Gastroesophageal sphincter (tissue), 4 donors: Measurements from ENCODE around the gene GJA10. TPM values are rescaled to one million over a fixed set of nuclear protein-coding genes. Genes with fewer than 3 reads are reported as not detected.
"Not testable (repeated sequence)": the region's sequence is repeated elsewhere in the genome, so short reads cannot be mapped to it uniquely, and the experiment has no call there.

ENCODE experiments used
- ATAC-seq: fragments of 150-250 bp; one replicate; pipeline ENCODE4 v1.9.1; 2016; ENCODE audit warnings: mild to moderate bottlenecking, moderate library complexity
- H3K27ac ChIP-seq, 4 donors: fragments of 200-600 bp; sonication (generic) in 3 of 4; 1 replicate in 3 of 4; 2 replicates in 1 of 4; pipeline ENCODE4 v1.5.1; 2016 to 2019
- H3K27me3 ChIP-seq: fragments of 200-600 bp; sonication (generic); one replicate; pipeline ENCODE4 v1.5.1; 2019
- H3K36me3 ChIP-seq, 2 donors: fragments of 200-600 bp; sonication (generic); one replicate each; pipeline ENCODE4 v1.5.1; 2019; ENCODE audit warnings: control low read depth in 1 of 2
- H3K4me1 ChIP-seq, 3 donors: fragments of 200-600 bp; sonication (generic); 1 replicate in 2 of 3; 2 replicates in 1 of 3; pipeline ENCODE4 v1.5.1; 2016 to 2019; ENCODE audit warnings: control low read depth in 2 of 3
- H3K4me3 ChIP-seq, 2 donors: fragments of 200-600 bp; sonication (generic); one replicate each; pipeline ENCODE4 v1.5.1; 2019; ENCODE audit warnings: mild to moderate bottlenecking in 1 of 2, moderate library complexity in 1 of 2
- H3K9me3 ChIP-seq, 3 donors: fragments of 200-600 bp; sonication (generic); one replicate each; pipeline ENCODE4 v1.5.1; 2017 to 2019; ENCODE audit warnings: control low read depth in 2 of 3
- CTCF ChIP-seq, 4 experiments: fragments of 200-600 bp in 2 of 4; fragments of 450-650 bp in 2 of 4; sonication (generic) in 1 of 4; IDR thresholded peaks; one replicate each; pipeline ENCODE4 v1.5.1; 2017 to 2019; ENCODE audit warnings: antibody characterized with exemption in 4 of 4, mild to moderate bottlenecking in 2 of 4, moderate library complexity in 2 of 4
- EP300 ChIP-seq: sonication (generic); formaldehyde crosslinking; IDR thresholded peaks from one replicate; pipeline ENCODE4 v1.6.1; 2017; ENCODE audit warnings: antibody characterized with exemption, mild to moderate bottlenecking
- POLR2A ChIP-seq, 2 donors: fragments of 450-650 bp; IDR thresholded peaks; one replicate each; pipeline ENCODE4 v1.6.1; 2017; ENCODE audit warnings: antibody characterized with exemption in 2 of 2, mild to moderate bottlenecking in 2 of 2, moderate library complexity in 1 of 2
- POLR2AphosphoS5 ChIP-seq: sonication (generic); formaldehyde crosslinking; IDR thresholded peaks from one replicate; pipeline ENCODE4 v1.6.1; 2017; ENCODE audit warnings: antibody characterized with exemption
- WGBS, 2 donors: methylation state at CpG; one replicate each; pipeline ENCODE4 v1.1.5; 2018; ENCODE audit warnings: low coverage in 1 of 2; 5-methylcytosine and 5-hydroxymethylcytosine counted together
- total RNA-seq, 4 donors: library from RNA; depleted of rRNA; stranded (reverse); fragments of >200 nt; gene quantifications; one replicate each; pipeline ENCODE4 v1.1.0, GENCODE V29; 2016

The GJA10 gene
- total RNA-seq, 4 donors from 2014 or later = not detected

- Histone ChIP-seq H3K27me3 (peaks cover 32% of the 10 kb centered on the region), H3K36me3 (no peaks in the 10 kb centered on the region), H3K4me1 (peaks cover 0 to 6% (median 0%) of the 10 kb centered on the region in 3 donors), H3K9me3 (no peaks in the 10 kb centered on the region), H3K4me3 (no peak overlapping the region), H3K27ac (no peak overlapping the region)
- WGBS, 2 donors = no CpG with 5 or more reads among the region's 44 CpGs
- no peak for ATAC-seq
- TF ChIP-seq CTCF (IDR thresholded peaks at IDR 0.05) = no peak
- TF ChIP-seq EP300 = no peak
- TF ChIP-seq POLR2AphosphoS5 = no peak
- TF ChIP-seq POLR2A (IDR thresholded peaks at IDR 0.05) = no peak
Observed at GRCh38 chr6:89886378-89887120, 7.7 kb upstream of the GJA10 start.

GRCh38 chr6:89887452-89888137 lies 6.7 kb upstream of the GJA10 start:
- Histone ChIP-seq H3K4me1 (peaks cover 0 to 6% (median 0%) of the 10 kb centered on the region in 3 donors), H3K27ac (no peak overlapping the region), H3K4me3 (no peak overlapping the region), H3K9me3 (no peaks in the 10 kb centered on the region), H3K27me3 (peaks cover 43% of the 10 kb centered on the region), H3K36me3 (no peaks in the 10 kb centered on the region)
- TF ChIP-seq EP300 = no peak
- TF ChIP-seq CTCF (IDR thresholded peaks at IDR 0.05) = no peak
- TF ChIP-seq POLR2A (IDR thresholded peaks at IDR 0.05) = no peak
- no peak for TF ChIP-seq POLR2AphosphoS5
- WGBS, 2 donors = 18 to 45% methylated on average over 4 to 15 of the region's 43 CpGs
- ATAC-seq = no peak

- Histone ChIP-seq H3K9me3 (no peaks in the 10 kb centered on the region), H3K27me3 (peaks cover 48% of the 10 kb centered on the region), H3K27ac (no peak overlapping the region), H3K4me3 (no peak overlapping the region), H3K36me3 (no peaks in the 10 kb centered on the region), H3K4me1 (peaks cover 0 to 6% (median 0%) of the 10 kb centered on the region in 3 donors)
- TF ChIP-seq EP300 (no peak), POLR2A (IDR thresholded peaks at IDR 0.05) (no peak), POLR2AphosphoS5 (no peak), CTCF (IDR thresholded peaks at IDR 0.05) (no peak)
- no peak for ATAC-seq
- 91% methylated on average over 6 of the region's 7 CpGs; no CpG with 5 or more reads in 1 of the 2 donors for WGBS, 2 donors
Observed at GRCh38 chr6:89888138-89888514, 6.1 kb upstream of the GJA10 start.

GRCh38 chr6:89888871-89889270 lies 5.4 kb upstream of the GJA10 start:
- no peak overlapping the region for H3K27ac ChIP-seq
- 47 to 60% methylated on average over 1 to 3 of the region's 3 CpGs for WGBS, 2 donors
- TF ChIP-seq EP300 = no peak
- ATAC-seq = no peak
- peaks cover 0 to 6% (median 0%) of the 10 kb centered on the region in 3 donors for H3K4me1 ChIP-seq
- H3K36me3 ChIP-seq = no peaks in the 10 kb centered on the region
- no peaks in the 10 kb centered on the region for H3K9me3 ChIP-seq
- H3K4me3 ChIP-seq = no peak overlapping the region
- H3K27me3 ChIP-seq = peaks cover 56% of the 10 kb centered on the region

GRCh38 chr6:89890845-89891528 lies 3.3 kb upstream of the GJA10 start:
- WGBS, 2 donors = 1 to 14% methylated on average over 5 to 9 of the region's 11 CpGs
- H3K27me3 ChIP-seq = peaks cover 66% of the 10 kb centered on the region
- ATAC-seq = not testable (repeated sequence)

GRCh38 chr6:89892577-89892976 lies 1.7 kb upstream of the GJA10 start:
- 89 to 90% methylated on average over 1 to 7 of the region's 8 CpGs for WGBS, 2 donors
- H3K4me3 ChIP-seq, H3K36me3 ChIP-seq, ATAC-seq, H3K9me3 ChIP-seq, H3K4me1 ChIP-seq, H3K27ac ChIP-seq: not testable (repeated sequence)
- H3K27me3 ChIP-seq = peaks cover 57% of the 10 kb centered on the region

More at GRCh38 chr6:89890845-89891528, 3.3 kb upstream of the GJA10 start:
- H3K4me1 ChIP-seq, H3K9me3 ChIP-seq, H3K27ac ChIP-seq, H3K4me3 ChIP-seq, H3K36me3 ChIP-seq: not testable (repeated sequence)
